GM19467 (cell line): ENCODE measurements around the gene DLX5.
"Not testable (repeated sequence)": the region's sequence is repeated elsewhere in the genome, so short reads cannot be mapped to it uniquely, and the experiment has no call there.

Experiments used
- ATAC-seq: cut with Tn5 transposase; IDR thresholded peaks from one replicate; pipeline ENCODE4 v1.9.1; 2021; ENCODE audit warnings: mild to moderate bottlenecking, moderate library complexity; ENCODE audit not compliant: unreplicated experiment

The DLX5 gene

GRCh38 chr7:97024209-97025129, at the start of gene DLX5:
DLX5 (minus strand) TSS chr7:97024831; CDS start chr7:97024623, 208 bp downstream.
- ATAC-seq: no peak

DNA sequence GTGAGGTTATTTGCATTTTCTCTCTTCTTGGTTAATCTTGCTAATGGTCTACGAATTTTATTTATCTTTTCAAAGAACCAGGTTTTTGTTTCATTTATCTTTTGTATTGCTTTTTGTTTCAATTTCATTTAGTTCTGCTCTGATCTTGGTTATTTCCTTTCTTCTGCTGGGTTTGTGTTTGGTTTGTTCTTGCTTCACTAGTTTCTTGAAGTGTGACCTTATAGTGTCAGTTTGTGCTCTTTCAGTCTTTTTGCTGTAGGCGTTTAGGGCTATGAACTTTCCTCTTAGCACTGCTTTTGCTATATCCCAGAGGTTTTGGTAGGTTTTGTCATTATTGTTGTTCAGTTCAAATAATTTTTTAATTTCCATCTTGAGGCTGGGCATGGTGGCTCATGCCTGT, 47.4 kb upstream of the DLX5 start:
- ATAC-seq: not testable (repeated sequence)

DNA sequence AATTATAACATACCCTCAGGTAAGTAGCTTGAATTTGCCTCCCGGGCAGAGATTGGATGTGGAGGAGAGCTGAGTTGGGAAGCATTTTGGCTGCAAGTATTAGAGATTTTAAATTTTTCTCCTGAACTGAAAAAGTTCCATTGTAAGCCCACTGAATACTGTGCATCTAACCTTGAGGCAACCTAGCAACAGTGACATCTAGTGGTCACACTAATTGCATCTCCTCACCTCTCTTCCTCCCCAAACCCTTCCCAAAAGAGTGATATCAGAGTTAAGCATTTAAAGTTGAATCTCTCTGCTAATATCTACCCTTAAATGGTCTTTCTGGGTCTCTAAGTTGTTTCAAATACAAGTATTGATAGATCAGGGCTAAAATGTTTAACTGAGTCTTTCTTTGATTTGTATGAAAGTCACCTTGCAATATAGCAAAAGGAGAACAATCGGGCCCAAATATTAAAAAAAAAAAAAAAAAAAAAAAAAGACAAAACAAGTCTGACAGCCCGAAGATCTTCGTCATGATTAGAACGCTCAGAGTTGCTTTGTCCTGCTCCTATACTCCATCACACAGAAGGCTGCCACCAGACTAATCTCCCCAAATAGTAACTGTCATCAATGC, 40.4 kb upstream of the DLX5 start:
- ATAC-seq: peak; percentile 91

- ATAC-seq: no peak
Measured at GRCh38 chr7:97064020-97064419, 39.4 kb upstream of the DLX5 start.

GRCh38 chr7:97043281-97043680, 18.6 kb upstream of the DLX5 start:
- ATAC-seq: no peak

GRCh38 chr7:97039374-97040065, 14.9 kb upstream of the DLX5 start:
- no peak for ATAC-seq

DNA sequence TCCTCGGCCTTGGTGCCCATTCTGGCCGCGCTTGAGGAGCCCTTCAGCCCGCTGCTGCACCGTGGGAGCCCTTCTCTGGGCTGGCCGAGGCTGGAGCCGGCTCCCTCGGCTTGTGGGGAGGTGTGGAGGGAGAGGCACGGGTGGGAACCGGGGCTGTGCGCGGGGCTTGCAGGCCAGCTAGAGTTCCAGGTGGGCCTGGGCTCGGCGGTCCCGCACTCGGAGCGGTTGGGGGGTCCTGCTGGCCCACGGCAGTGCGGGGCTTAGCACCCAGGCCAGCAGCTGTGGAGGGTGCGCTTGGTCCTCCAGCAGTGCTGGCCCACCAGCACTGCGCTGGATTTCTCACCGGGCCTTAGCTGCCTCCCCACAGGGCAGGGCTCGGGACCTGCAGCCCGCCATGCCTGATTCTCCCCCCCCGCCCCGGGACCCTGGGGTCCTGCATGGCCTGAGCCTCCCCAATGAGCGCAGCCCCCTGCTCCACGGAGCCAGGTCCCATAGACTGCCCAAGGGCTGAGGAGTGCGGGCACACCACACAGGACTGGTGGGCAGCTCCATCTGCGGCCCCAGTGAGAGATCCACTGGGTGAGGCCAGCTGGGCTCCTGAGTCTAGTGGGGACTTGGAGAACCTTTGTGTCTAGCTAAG, 9.7 kb upstream of the DLX5 start:
- not testable (repeated sequence) for ATAC-seq

DNA sequence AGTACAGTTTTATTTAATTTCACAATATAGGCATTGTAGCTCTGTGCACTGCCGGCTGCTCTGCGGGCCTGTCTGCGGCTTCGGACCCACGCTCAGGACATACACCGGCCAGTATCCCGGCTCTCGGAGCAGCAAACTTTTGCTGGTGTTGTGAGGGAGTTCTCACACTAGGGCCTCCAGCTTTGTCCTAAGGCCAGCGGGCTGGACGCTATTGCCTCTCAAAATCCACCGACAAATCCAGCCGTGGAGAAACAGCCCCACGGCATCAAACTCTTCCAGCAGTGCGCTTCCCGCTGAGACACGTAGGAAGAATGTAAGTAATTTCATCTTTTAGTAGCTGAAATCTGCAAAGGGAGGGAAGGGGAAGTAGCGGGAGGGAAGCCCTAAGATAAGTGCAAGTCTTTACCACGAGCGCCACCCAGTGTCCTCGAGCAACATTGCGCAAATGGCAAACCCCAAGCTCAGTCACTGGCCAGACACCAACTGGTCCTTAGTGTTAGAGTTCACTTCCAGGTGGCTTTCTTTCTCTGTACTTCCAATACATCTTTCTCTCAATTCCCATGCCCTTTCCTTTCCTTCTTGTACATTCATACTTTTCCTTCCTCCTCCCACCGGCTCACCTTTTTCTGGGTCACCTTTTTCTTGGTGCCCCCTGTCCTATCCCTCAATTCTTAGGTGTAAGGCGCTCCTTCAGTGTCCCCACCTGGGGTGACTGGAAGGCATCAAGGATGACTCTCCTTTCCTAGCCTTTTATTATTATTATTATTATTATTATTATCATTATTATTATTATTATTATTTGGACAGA, 3.0 kb upstream of the DLX5 start:
- peak; percentile 92 for ATAC-seq

GRCh38 chr7:97026715-97027426, 2.2 kb upstream of the DLX5 start:
- no peak for ATAC-seq

GRCh38 chr7:97025983-97026714, 1.5 kb upstream of the DLX5 start:
- ATAC-seq: no peak

GRCh38 chr7:97025130-97025499, 484 bp upstream of the DLX5 start:
- ATAC-seq: no peak

DNA sequence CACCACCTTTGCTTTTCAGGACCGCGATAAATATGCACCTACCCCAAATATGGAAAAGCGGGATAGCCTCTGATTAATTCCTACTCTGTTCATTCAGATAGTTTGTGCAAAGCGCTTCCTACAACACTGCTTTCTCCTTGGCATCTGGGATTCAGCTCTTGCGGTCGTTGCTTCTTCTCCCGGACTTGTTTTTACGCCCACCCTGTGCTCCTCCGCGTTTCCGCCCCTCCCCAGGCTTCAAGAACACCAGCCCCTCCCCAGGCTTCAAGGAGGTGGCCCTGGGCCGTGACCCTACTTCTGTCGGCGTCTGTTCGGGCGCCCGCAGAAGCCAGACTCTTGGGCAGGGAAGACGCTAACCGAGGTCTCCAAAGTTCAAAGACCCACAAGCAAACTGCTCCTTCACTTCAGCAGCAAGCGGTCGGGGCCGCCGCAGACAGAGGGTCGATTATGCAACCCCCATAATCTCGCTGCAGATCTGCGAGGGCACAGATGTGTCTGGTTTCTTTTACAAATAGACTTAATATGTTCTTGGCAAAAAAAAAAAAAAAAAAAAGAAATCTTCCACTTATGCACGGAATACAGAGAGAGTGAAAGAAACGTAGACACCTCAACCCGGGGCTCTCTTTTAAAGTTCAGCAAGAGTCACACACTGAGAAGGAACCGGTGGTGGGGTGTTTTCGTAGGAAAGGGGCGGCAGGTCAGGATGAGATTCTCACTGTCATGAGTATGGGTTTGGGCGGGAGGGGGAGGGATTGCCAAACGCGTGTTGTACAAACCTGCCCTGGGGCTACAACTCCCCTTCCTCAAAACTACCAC, 1.9 kb downstream of the DLX5 start:
- ATAC-seq: no peak

- no peak for ATAC-seq
Measured at GRCh38 chr7:97021747-97022490, 2.7 kb downstream of the DLX5 start.

DNA sequence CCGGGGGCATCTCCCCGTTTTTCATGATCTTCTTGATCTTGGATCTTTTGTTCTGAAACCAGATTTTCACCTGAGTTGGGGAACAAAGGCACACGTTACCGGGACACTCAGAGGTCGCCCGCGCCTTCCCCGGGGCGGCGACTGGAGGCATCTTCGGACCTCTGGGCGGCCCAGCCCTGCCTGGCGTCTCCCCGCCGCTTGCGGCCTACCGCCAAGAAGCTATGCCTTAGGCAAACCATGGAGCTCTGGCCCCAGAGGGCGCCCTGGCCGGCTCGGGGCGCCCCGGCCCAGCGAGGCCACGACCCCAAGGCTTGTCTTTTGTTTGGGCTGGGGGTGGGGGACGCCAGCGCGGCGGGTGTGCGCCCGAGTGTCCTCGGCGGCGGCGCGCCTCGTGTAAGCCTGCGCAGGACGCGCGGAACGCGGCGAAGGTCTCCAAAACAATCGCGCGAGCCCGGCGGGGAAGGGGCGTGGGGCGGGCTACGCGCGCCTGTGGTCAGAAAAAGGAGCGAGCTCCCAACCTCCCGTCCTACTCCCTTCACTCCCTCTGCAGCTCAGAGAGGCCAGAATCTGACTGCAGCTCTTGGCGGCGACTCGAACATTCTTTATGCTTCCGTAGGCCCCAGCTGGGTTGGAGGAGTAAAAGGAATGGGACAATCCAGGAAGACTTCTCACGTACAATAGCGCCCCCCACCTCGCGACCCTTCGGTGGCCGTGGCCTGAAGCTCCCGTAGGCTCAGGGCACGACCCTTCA, 3.5 kb downstream of the DLX5 start:
- no peak for ATAC-seq

DNA sequence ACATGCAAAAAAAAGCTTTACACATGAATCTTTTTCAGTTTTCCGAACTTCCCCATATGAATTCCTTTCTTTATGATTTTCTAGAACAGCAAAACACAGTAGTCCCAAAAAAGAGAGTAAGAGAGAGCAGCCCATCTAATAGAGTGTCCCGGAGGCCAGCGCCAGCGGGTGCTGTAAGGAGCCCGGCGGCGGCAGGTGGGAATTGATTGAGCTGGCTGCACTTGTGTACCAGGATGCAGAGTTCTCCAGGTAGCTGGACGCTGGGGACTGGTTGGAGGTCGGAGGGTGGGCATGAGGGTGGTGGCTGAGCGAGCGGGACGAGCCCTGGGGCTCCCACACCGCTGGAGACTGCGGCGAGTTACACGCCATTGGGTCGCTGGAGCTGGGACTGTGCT, 4.0 kb downstream of the DLX5 start:
- ATAC-seq: no peak

DNA sequence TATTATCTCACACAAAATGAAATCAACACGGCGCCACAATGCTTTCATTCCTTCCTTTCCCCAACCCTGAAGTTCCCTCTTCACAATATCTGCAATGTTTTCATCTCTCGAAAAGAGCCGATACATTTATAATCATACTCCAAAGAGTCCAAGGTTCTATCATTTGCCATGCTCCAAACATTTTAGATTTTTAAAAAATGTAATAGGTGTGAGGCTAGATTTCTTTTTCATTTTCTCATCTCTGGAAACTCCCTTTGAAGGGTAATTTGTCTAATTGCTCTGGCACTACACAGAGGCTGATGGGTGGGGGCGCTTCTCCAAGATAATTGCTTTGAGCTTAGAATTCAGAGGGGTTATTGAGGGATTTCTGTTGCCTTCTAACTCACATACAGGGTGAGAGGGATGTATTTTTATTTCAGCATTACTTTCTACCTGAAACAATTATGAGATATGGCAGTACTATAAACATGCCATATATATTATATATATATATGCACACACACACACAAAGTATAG, 4.9 kb downstream of the DLX5 start:
- no peak for ATAC-seq
